HG02938 (cell line): ENCODE data around the gene FGFRL1.

Experiments used
- ATAC-seq: cut with Tn5 transposase; IDR thresholded peaks from one replicate; pipeline ENCODE4 v1.9.1; 2021; ENCODE audit warnings: mild to moderate bottlenecking, moderate library complexity; ENCODE audit not compliant: unreplicated experiment

Gene FGFRL1

GRCh38 chr4:1062419-1062818 lies 51.0 kb downstream of the FGFRL1 start:
- no peak for ATAC-seq

DNA sequence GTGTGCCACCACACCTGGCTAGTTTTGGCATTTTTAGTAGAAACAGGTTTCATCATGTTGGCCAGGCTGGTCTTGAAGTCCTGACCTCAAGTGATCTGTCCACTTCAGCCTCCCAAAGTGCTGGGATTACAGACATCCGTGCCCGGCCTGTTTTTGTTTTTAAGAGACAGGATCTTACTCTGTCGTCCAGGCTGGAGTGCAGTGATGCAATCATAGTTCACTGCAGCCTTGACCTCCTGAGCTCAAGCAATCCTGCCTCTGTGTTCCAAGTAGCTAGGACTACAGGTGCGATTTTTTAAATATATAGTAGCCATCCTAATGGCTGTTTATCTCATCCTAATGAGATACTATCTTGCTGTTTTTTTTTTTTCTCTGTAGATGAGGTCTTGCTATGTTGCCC lies 54.3 kb downstream of the FGFRL1 start:
- ATAC-seq, result no peak

DNA sequence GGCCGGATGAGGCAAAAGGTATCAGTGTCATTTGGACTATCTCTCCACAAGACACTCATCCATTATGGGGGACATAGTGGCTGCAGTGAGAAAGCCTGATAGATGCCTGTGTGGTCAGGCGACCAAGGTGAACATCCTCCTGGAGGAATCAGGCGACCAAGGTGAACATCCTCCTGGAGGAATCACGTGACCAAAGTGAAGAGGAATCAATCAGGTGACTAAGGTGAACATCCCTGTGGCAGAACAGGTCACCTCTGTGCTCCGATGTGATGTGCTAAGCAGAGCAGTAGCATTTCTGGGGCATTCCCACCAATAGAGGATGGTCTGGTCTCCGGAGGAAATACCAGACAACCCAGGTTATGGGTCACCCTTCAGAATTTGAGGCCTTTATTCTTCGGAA lies 58.0 kb downstream of the FGFRL1 start:
- ATAC-seq, result no peak

DNA sequence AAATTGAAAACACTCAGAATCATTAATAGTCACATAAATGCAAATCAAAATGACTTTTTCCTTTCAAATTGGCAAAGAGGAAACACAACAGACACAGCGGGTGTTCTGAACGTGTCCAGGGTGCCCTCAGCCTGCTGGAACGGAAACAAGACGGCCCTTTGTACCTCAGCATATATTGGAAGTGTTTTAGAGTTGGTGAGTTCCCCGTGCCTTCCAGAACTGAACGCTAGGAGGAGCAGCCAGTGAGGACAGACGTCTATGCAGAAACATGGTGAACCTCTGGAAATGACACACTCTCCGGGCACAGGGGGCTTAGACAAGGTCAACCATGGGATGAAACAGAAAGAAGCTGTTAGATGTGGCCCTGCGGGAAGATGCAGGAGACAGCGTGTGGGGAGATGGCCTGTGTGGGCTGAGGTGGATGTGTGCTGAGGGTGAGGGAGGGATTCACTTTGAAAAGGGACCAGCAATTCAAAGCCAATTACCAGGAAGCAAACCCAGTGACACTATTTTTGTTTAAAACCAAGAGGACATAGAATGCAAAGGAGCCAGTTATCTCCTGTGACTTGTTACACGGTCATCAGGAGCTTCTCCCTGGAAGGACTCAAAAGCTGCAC lies 61.5 kb downstream of the FGFRL1 start:
- ATAC-seq, result no peak

- ATAC-seq, result no peak
Observed at GRCh38 chr4:1074077-1074476, 62.7 kb downstream of the FGFRL1 start.

GRCh38 chr4:1075225-1075624 lies 63.8 kb downstream of the FGFRL1 start:
- ATAC-seq, result no peak

DNA sequence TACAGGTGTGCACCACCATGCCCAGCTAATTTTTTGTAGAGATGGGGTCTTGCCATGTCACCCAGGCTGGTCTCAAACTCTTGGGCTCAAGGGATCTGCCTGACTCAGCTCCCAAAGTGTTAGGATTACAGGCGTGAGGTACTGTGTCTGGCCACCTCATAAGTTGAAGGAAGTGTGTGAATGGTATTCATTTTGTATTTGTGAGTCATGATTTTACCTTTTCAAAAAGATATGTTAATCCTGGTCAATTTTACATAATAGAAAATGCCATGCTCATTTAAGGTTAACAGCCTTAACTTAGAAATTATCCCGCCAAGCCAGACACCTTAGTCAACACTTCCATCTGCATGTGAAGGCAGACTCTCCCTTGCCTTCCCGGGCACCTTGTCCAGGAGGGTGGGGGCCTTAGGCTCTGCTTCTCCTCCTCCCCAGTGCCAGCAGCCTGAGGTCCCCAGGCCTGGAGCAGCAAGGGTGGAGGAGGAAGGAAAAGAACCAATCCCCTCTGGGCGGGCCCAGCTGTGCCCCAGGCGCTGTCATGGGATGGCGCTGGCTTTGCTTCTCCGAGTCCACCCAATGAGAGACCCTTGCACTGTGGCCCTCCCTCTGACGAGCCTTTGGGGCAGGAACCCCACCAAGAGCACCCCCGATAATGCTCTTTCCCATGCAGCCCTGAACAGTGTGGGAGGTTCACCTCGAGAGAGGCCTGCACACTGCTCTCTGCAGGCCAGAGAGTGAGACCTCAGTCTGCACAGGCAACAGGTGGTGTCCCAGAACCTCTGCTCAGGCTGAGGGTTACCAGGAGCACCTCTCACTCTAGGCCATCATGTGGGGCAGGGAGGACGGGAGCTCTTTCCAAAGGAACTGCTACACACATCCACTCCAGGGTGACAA lies 64.6 kb downstream of the FGFRL1 start:
- no peak for ATAC-seq
